ENCODE results near the gene ANKH. TPM values are rescaled to one million over a fixed set of nuclear protein-coding genes. Genes with fewer than 3 reads are reported as not detected.

Gene ANKH
- total and polyA plus RNA-seq, 2 of the 13 experiments (the other 11 are each of a cell fraction or from before 2014, with no cell fraction given), result 25.0 to 36.0 TPM

- TF ChIP-seq SAFB2 (CRISPR knock-in tag; IDR thresholded peaks at IDR 0.05; ENCODE audit: borderline replicate concordance, low read depth) (no peak), NCOR1 (IDR thresholded peaks at IDR 0.05; ENCODE audit: borderline replicate concordance, low read length) (no peak), RBM39 (IDR thresholded peaks at IDR 0.05; ENCODE audit: low read depth, low read length, poor library complexity, severe bottlenecking) (no peak), ARID2 (CRISPR knock-in tag; IDR thresholded peaks at IDR 0.05; ENCODE audit: borderline replicate concordance) (no peak), HDAC2 (CRISPR knock-in tag; IDR thresholded peaks at IDR 0.05) (no peak), ZNF572 (CRISPR knock-in tag; IDR thresholded peaks at IDR 0.05) (no peak), ZNF329 (CRISPR knock-in tag; IDR thresholded peaks at IDR 0.05; ENCODE audit: low read depth) (no peak)
Observed at GRCh38 chr5:14864181-14864812, 7.3 kb downstream of the ANKH start (continued).

GRCh38 chr5:14863105-14863504 is 8.5 kb downstream of the ANKH start:
- ChIA-PET CTCF (ENCODE audit: low intra/inter-chr PET ratio, low total read pairs) (no interaction called here), POLR2A (no interaction called here)
- Histone ChIP-seq H3K36me3 (replicated peaks in 1 of 2; ENCODE audit: control insufficient read depth in 1 of 2, insufficient read depth in 2 of 2, low read length in 2 of 2) (peaks cover 0 to 2% of the 10 kb centered on the region in 2 experiments; a peak in 2 of 5 replicates), H3K9me3 (ENCODE audit: low read length) (no peaks in the 10 kb centered on the region), H3K4me2 (ENCODE audit: low read depth, low read length) (no peak overlapping the region), H2AFZ (ENCODE audit: low read length) (no peak overlapping the region), H3K79me2 (ENCODE audit: insufficient read depth, low read length) (peaks cover 40% of the 10 kb centered on the region), H3K4me1 (ENCODE audit: insufficient read depth, low read length) (peaks cover 29% of the 10 kb centered on the region), H3K27me3 (ENCODE audit: control insufficient read depth in 1 of 2, insufficient read depth in 2 of 2, low read length in 2 of 2) (no peaks in the 10 kb centered on the region), H3K27ac (ENCODE audit: extremely low read length, insufficient read depth, low read length) (no peak overlapping the region), H3K9ac (ENCODE audit: insufficient read depth, low read depth, low read length) (no peak overlapping the region), H3K4me3 (replicated peaks in 1 of 3; ENCODE audit: insufficient read depth in 1 of 3, low read depth in 2 of 3, low read length in 3 of 3) (no peak overlapping the region), H4K20me1 (ENCODE audit: insufficient read depth, low read length) (peaks cover 6% of the 10 kb centered on the region; the same call in 1 of the 2 replicates)
- DNase-seq (ENCODE audit: low spot score) (no peak), FAIRE-seq (no peak), ATAC-seq (no peak)
- in situ Hi-C loops (cut with HindIII; ENCODE audit: extremely low pct_ligation_motif_present, low pct_unique_long_range_greater_than_20kb), result no loop called here
- intact Hi-C loops (cut with micrococcal nuclease; ENCODE audit: unreplicated experiment), result no loop called here
- no TSS peak for BruUV-seq (replicated peaks)
- TF ChIP-seq TGIF2 (CRISPR knock-in tag; IDR thresholded peaks at IDR 0.05), result no peak
- TF ChIP-seq ZNF564 (CRISPR knock-in tag; IDR thresholded peaks at IDR 0.05), result no peak
- no peak for TF ChIP-seq CCAR2 (optimal IDR thresholded peaks at IDR 0.05; ENCODE audit: low read depth, low read length)
- TF ChIP-seq DNMT3B (CRISPR knock-in tag; conservative IDR thresholded peaks at IDR 0.05), result no peak
- TF ChIP-seq ZNF430 (CRISPR knock-in tag; IDR thresholded peaks at IDR 0.05), result no peak
- TF ChIP-seq BHLHE40 (IDR thresholded peaks at IDR 0.05; ENCODE audit: low read length), result no peak
- no peak for TF ChIP-seq TEF (CRISPR knock-in tag; IDR thresholded peaks at IDR 0.05)
- TF ChIP-seq ZNF704 (CRISPR knock-in tag; IDR thresholded peaks at IDR 0.05; ENCODE audit: borderline replicate concordance), result no peak
- TF ChIP-seq TARDBP (CRISPR knock-in tag; IDR thresholded peaks at IDR 0.05), result no peak
- WGBS (ENCODE audit: low lambda C conversion rate), result 95% methylated on average over 2 of the region's 2 CpGs
